SK-MEL-5 (cell line): ENCODE results near the gene PKNOX2. TPM values are rescaled to one million over a fixed set of nuclear protein-coding genes. Genes with fewer than 3 reads are reported as not detected.
A peak's percentile ranks its signal among the peaks of the same experiment; 100 is the strongest.

Experiments used
- DNase-seq: peaks from one replicate; pipeline ENCODE4 v3.0.0-alpha.2; 2016; ENCODE audit warnings: low read depth, low spot score
- in situ Hi-C: cut with HindIII; loops from 2 replicates; pipeline ENCODE4 v1.10.0; 2016; ENCODE audit warnings: low sequenced_read_pairs, high pct_unique_total_duplicates, low pct_unique_long_range_greater_than_20kb
- total RNA-seq: library from RNA; depleted of rRNA; stranded (reverse); fragments of >200 nt; shearing (Covaris generic); gene quantifications from 2 replicates; pipeline ENCODE4 v1.2.3, GENCODE V29; 2014

PKNOX2 gene
- total RNA-seq, 1 experiment from 2014 or later: 1.6 TPM

GRCh38 chr11:125236072-125236825, 71.7 kb downstream of the PKNOX2 start:
- in situ Hi-C loops: no loop called here
- no peak for DNase-seq

DNA sequence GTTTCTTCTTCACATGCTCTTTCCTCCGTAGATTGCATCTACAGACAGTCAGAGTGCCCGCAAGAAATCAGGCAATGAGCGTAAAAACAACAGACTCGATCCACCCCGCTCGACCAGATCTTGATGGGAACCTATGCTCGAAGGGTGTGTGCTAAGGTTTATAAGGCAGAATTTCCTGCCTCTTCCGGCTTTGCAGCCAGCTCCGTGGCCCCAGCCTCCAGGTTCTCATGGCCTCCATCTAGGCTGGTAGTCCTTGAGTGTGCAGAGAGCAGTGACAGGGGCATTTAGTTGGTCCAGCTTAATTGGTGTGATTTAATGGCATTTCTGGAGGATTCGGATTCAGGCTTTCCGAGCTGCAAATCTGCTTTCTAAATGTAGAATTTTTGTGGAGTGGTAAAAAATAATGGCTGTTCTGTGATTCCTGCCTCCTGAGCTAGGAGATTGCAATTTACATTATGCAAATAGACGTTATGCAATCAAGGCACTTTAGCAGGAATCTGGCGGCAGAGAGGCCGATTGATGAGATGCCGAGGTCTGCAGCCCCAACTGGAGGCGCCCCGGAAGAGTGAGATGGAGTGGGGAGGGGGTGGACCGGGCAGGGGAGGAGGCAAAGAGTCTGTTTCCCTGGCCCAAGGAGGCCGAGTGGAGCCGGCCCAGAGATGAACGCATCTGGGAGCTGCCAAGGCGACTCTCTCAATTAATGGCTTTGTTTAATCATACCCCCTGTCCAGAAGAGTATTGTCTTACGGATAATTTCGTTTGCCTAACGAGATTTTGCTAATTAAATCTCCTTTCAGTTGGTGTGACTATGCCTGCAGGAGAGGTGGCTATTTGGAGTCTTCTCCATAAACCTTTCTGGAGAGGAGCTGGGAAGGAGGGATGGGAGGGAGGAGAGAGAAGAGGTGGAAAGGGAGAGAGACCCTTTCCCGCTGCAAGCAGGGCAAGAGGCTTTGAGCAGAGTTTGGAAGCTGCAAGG, 75.3 kb downstream of the PKNOX2 start:
- DNase-seq: no peak
- in situ Hi-C loops: no loop called here

- in situ Hi-C loops: no loop called here
- no peak for DNase-seq
These were observed 76.6 kb downstream of the PKNOX2 start for GRCh38 chr11:125241104-125241503.

GRCh38 chr11:125242141-125242775, 77.7 kb downstream of the PKNOX2 start:
- no peak for DNase-seq
- in situ Hi-C loops: no loop called here

DNA sequence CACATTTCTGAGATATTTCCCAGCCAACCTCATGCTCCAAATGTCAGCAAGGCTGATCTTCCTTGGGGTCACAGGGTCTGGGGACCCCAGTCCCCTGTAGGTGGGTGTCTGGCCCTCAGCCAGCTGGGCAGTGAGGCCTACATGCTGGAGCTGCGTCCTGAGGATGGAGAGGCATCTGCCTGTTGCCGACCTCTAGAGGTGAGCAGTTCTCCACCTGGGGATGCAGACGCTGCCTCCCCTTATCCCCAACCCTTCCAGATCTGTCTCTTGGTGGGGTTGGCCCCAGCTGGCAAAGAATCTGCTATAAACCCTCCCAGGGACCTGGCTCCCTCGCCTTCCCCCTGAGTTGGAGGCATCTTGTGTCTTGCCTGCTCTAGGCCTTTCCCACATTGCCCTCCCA, 79.6 kb downstream of the PKNOX2 start:
- no peak for DNase-seq
- in situ Hi-C loops: no loop called here

- DNase-seq: no peak
- in situ Hi-C loops: no loop called here
These were observed 80.7 kb downstream of the PKNOX2 start for GRCh38 chr11:125245299-125245698.

- in situ Hi-C loops: no loop called here
- DNase-seq: no peak
These were observed 82.9 kb downstream of the PKNOX2 start for GRCh38 chr11:125247431-125247830.

GRCh38 chr11:125250318-125251213, 86.0 kb downstream of the PKNOX2 start:
- no peak for DNase-seq
- in situ Hi-C loops: no loop called here

DNA sequence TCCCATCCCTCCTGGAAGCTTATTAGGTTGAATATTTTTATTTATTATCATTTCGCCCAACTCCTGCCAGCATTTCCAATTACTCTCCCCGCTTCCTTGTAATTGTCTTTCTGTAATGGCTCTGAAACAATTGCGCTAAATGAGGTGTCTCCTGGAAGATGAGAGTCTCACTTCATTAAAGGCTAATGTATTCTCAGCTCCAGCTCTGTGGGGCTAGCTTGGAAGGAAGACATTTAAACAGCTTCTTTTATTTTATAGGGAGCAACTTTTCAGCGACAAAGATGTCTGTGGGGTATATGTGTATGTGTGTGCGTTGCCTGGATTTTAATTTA, 86.6 kb downstream of the PKNOX2 start:
- no peak for DNase-seq
- in situ Hi-C loops: no loop called here

- in situ Hi-C loops: no loop called here
- no peak for DNase-seq
These were observed 87.4 kb downstream of the PKNOX2 start for GRCh38 chr11:125251956-125252355.

GRCh38 chr11:125253289-125253688, 88.7 kb downstream of the PKNOX2 start:
- in situ Hi-C loops: no loop called here
- no peak for DNase-seq

- in situ Hi-C loops: no loop called here
- DNase-seq: no peak
These were observed 89.4 kb downstream of the PKNOX2 start for GRCh38 chr11:125253795-125254525.

DNA sequence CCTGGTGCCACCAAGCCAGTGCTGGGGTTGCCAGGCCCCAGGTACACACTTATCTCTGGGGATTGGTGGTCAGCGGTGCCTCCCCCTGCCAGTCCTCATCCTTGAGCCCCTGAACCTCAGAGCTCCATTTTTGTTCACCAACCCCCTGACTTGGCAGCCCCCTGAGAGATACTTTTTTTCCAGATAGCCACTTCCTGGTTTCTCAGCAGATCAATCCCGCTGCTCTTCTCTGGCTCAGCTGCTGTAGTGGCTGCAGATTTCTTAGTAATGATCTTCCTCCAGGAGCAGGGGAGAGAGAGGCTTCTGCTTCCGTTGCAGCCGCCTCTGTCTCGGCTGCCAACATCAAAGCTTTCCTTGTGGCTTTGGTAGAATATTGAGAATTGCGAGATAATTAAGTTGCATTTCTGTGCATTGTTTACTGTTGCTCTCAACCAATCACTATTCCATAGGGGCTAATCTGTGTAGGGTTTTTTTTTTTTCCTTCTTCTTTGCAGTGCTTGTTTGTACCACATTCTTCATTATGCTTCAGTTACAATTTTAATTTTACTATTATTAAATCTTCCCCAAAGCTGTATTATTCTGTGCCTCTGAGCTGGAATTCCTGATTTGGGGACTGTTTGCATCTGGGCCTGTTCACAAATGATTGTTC, 92.1 kb downstream of the PKNOX2 start:
- no peak for DNase-seq
- in situ Hi-C loops: no loop called here

DNA sequence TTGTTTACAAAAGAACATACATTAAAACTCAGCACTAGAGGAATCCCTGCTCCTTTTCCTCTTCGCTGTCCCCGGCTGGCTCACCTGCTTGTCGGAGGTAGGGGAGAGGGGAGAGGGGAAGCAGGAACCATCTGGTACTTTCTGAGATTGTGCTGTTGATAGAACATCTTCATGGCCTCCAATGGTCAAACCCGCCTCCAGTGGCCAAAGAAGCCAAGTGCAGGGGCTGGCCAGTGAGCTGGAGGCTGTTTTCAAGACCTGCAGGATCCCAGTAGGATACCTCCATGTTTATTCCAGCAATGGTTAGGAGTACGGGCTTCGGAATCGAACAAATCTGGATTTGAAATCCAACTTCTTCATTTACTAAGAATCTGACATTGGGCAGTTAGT, 92.6 kb downstream of the PKNOX2 start:
- peak; percentile 63 for DNase-seq
- in situ Hi-C loops: no loop called here

GRCh38 chr11:125257751-125258150, 93.2 kb downstream of the PKNOX2 start:
- in situ Hi-C loops: no loop called here
- no peak for DNase-seq

DNA sequence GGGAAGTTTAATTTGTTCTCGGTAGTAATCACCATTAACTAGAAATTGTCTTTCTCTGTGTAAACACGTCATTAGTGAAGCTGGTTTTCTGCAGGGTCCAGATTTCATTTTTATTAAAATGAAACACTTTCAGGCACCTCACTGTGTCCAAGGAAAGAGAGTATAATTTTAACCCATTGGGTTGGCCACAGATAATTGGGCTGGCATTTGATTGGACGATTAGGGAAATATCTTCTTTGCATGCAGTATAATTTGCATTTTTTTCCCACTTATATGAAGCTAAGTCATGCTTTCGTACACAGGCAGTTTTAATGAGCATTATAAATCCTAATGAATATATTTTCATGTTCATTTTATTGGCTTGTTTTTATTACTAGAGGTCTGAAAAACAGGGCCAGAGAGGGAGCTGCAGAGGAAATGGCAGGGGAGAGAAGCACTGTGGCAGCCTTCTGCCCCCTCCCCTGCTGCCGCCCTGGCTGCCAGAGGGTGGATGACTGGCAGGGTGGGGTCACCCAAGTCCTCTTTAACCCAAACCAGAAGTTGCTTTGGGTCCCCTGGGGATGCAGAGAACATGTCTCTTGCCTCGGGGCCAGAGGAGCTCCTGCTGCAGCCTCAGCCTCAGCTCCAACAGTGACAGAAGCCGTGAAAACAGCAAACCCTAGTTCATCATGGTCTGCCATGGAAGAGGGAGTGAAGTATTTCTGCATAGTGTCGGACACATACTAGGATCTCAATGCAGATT, 93.9 kb downstream of the PKNOX2 start:
- in situ Hi-C loops: no loop called here

More for the DNA sequence above, 93.9 kb downstream of the PKNOX2 start:
- no peak for DNase-seq
